Measurements from ENCODE around the gene PDE1A.

GRCh38 chr2:182267971-182268370, 158.9 kb downstream of the PDE1A start:
- TF ChIP-seq, protein P1, sequence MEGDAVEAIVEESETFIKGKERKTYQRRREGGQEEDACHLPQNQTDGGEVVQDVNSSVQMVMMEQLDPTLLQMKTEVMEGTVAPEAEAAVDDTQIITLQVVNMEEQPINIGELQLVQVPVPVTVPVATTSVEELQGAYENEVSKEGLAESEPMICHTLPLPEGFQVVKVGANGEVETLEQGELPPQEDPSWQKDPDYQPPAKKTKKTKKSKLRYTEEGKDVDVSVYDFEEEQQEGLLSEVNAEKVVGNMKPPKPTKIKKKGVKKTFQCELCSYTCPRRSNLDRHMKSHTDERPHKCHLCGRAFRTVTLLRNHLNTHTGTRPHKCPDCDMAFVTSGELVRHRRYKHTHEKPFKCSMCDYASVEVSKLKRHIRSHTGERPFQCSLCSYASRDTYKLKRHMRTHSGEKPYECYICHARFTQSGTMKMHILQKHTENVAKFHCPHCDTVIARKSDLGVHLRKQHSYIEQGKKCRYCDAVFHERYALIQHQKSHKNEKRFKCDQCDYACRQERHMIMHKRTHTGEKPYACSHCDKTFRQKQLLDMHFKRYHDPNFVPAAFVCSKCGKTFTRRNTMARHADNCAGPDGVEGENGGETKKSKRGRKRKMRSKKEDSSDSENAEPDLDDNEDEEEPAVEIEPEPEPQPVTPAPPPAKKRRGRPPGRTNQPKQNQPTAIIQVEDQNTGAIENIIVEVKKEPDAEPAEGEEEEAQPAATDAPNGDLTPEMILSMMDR (IDR thresholded peaks at IDR 0.05), result no peak
- TF ChIP-seq POLR2A (IDR thresholded peaks at IDR 0.05), result no peak

Data from esophagus squamous epithelium (tissue), 4 donors.